ENCODE measurements around the gene RNF10.
"Not testable (repeated sequence)": the region's sequence is repeated elsewhere in the genome, so short reads cannot be mapped to it uniquely, and the experiment has no call there.

The RNF10 gene

GRCh38 chr12:120534203-120534702, at the start of gene RNF10:
Gene RNF10, plus strand, starts transcription at chr12:120534356. Its CDS starts 456 bp downstream, at chr12:120534812.
- DNase-seq: peak; percentile 82

- no peak for DNase-seq
These were observed 47.9 kb upstream of the RNF10 start for GRCh38 chr12:120485961-120486881.

- DNase-seq: not testable (repeated sequence)
These were observed 46.6 kb upstream of the RNF10 start for GRCh38 chr12:120487552-120487951.

GRCh38 chr12:120488057-120488640, 46.0 kb upstream of the RNF10 start:
- no peak for DNase-seq

GRCh38 chr12:120489018-120489417, 45.1 kb upstream of the RNF10 start:
- no peak for DNase-seq

GRCh38 chr12:120490325-120490724, 43.8 kb upstream of the RNF10 start:
- no peak for DNase-seq

GRCh38 chr12:120490833-120491512, 43.2 kb upstream of the RNF10 start:
- DNase-seq: no peak

- DNase-seq: peak; percentile 37
These were observed 38.9 kb upstream of the RNF10 start for GRCh38 chr12:120495186-120495730.

- peak; percentile 97 for DNase-seq
These were observed 38.3 kb upstream of the RNF10 start, which contains the start of gene DYNLL1 for GRCh38 chr12:120495731-120496412. Gene DYNLL1, plus strand, starts transcription at chr12:120496113. Its CDS starts 309 bp downstream, at chr12:120496422.

GRCh38 chr12:120496413-120497340, 37.5 kb upstream of the RNF10 start:
- peak; percentile 72 for DNase-seq

GRCh38 chr12:120497524-120498150, 36.5 kb upstream of the RNF10 start:
- DNase-seq: no peak

- DNase-seq: no peak
These were observed 35.2 kb upstream of the RNF10 start for GRCh38 chr12:120498870-120499515.

GRCh38 chr12:120500581-120500980, 33.6 kb upstream of the RNF10 start:
- no peak for DNase-seq

- no peak for DNase-seq
These were observed 29.6 kb upstream of the RNF10 start for GRCh38 chr12:120504587-120504986.

GRCh38 chr12:120508537-120508936, 25.6 kb upstream of the RNF10 start:
- DNase-seq: no peak

GRCh38 chr12:120514002-120514401, 20.2 kb upstream of the RNF10 start:
- DNase-seq: no peak

GRCh38 chr12:120515496-120515895, 18.7 kb upstream of the RNF10 start:
- DNase-seq: no peak

- DNase-seq: not testable (repeated sequence)
These were observed 14.8 kb upstream of the RNF10 start for GRCh38 chr12:120519324-120519723.

- no peak for DNase-seq
These were observed 11.6 kb upstream of the RNF10 start for GRCh38 chr12:120522568-120522967.

Data from left hindlimb (tissue), 1 donor.